GM10266 (cell line): ENCODE measurements around the gene GTF3C1.

Experiments used
- DNase-seq: peaks from one replicate; pipeline ENCODE4 v3.0.0; 2012; ENCODE audit errors: extremely low spot score
- CTCF ChIP-seq: IDR thresholded peaks from 2 replicates; pipeline ENCODE4 v1.5.1; 2012; ENCODE audit warnings: mild to moderate bottlenecking, low read depth; ENCODE audit not compliant: control insufficient read depth, insufficient read depth; ENCODE audit errors: missing control alignments

Gene GTF3C1

DNA sequence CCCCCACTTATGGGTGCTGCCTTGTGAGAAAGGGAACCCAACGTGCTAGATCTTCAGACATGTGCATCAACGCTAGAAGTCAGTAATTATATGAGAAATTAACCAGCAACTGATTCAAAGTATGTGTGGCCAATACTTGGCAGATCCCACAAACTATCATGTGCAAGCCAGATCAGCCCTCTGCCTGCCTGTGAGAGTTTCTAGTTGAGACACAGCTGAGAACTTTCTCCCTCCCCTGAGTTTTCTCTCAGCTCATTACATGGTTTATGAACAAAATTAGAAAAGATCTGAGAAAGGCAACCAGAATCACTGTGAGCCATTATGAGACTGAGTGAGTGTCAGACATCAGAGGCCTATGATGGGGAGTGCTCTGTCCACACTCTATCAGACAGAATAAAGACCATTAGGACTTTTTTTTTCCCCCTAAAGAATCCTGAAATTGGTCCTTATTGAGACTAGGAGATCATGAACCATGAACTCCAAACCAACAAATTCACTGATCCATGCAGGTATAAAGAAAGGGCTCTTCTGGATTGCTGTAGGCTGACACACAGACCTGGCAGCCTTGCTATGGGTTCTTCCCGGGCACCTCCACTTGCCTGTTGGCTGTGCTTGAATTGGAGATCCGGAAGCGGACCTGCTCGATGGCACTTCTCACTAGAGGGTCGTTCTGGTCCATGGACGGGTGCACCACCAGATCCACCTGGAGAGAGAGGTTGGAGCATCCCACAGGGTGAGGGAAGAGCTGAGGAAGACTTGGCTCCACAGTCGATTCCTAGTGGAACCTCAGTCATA, 51.5 kb downstream of the GTF3C1 start:
- TF ChIP-seq CTCF: no peak
- peak; percentile 35 for DNase-seq

DNA sequence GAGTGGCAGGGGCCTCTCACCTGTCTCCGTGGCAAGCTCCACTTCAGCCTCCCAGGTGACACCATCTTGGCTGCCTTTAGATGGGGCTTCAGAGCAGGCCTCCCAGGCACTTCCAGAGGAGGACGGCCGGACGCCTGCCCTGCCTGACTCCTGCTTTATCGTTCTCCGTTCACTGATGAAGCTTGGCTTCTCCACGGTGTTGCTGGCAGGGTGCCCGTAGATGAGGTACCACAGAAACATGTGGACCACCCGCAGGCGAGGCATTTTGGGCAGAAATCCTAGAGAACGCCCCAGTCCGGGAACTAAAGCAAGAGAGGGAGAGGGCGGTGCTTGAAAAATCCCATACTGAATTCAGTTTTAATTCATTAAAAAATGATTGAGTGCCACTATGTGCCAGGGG, 54.5 kb downstream of the GTF3C1 start:
- no peak for TF ChIP-seq CTCF
- no peak for DNase-seq

- TF ChIP-seq CTCF: no peak
- no peak for DNase-seq
Measured at GRCh38 chr16:27492588-27492979, 57.1 kb downstream of the GTF3C1 start.

- TF ChIP-seq CTCF: no peak
- DNase-seq: no peak
Measured at GRCh38 chr16:27491894-27492587, 57.7 kb downstream of the GTF3C1 start.

DNA sequence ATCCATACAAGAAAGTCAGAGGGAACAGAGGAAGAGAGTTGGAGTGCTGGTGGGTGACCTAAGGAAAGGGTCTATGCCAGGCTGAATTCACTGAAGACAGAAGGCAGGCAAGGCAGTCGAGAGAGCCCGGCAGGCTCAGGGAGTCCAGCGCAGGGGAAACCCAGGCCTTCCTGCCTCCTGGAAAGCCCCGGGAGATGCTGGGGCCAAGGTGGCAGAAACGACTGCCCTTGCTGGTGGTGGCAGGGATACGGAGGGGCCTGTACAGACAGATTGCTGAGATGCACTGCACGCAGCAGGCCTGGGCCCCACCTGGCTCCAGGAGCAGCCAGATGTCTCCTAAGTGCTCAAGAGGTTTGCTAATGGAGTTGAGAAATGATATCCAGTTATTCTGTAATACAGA, 59.8 kb downstream of the GTF3C1 start:
- no peak for DNase-seq
- no peak for TF ChIP-seq CTCF

GRCh38 chr16:27489421-27489820, 60.3 kb downstream of the GTF3C1 start:
- no peak for DNase-seq
- TF ChIP-seq CTCF: no peak

DNA sequence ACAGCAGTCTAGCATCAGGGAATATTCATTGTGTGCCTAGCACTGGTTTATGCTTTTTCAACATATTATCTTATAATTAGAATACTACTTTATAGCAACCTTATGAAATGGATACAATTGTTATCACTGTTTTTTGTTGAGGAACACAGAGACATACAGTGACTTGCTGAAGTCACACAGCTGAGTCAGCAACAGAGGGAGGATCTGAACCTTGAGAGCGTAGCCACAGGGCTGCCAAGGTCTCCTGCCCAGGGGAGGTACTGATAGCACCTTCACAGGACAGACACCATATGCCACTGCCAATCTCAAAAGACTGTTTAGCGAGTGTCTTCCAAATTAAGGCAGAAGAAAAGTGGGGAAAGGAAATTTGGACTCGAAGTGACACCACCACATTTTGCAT, 63.0 kb downstream of the GTF3C1 start:
- no peak for TF ChIP-seq CTCF
- no peak for DNase-seq
